PC-3 (cell line): ENCODE data around the gene TTLL1.

ENCODE experiments used
- CTCF ChIP-seq: fragments of 300-600 bp; sonication (generic); conservative IDR thresholded peaks from 2 replicates; pipeline ENCODE4 v1.5.1; 2017; ENCODE audit warnings: antibody characterized with exemption, low read depth, mild to moderate bottlenecking, low read length
- EZH2 ChIP-seq: fragments of 300-600 bp; sonication (generic); IDR thresholded peaks from one replicate; pipeline ENCODE4 v1.6.1; 2017; ENCODE audit warnings: antibody characterized with exemption, mild to moderate bottlenecking, low read length; ENCODE audit not compliant: unreplicated experiment

DNA sequence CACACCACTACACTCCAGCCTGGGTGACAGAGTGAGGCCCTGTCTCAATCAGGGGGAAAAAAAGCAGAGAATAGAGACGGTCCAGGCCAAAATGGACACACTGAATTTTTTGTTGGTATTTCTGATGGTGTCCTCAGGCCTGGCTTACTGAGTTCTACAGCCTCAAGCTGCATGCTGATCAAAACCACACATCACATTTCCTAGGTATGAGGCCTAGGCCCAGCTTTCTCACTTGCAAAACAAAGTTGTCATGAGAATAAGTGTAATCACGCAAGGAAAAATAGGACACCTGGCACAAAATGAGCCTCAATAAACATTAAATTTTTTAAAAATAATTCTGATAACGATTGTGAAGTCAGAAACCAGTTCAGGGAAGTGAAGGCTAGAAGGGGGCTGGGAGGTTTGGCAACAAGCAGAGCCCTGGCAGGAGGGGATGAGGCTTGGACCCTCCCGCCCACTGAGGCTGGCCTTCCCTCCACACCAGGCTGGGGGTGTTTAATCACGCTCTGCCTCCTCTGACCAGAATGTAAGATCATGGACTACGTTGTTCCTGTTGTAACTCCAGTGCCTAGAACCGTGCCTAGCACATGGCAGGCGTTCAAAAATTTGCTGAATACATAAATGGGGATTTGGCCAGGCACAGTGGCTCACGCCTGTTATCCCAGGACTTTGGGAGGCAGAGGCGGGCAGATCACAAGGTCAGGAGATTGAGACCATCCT, 92.4 kb downstream of the TTLL1 start:
- TF ChIP-seq CTCF (no peak), EZH2 (no peak)
